IMR-90 (cell line): Measurements from ENCODE around the gene SNAPC4.

ENCODE experiments used
- BHLHE40 ChIP-seq: fragments of 150-350 bp; IDR thresholded peaks from 2 replicates; pipeline ENCODE4 v1.6.1; 2016; ENCODE audit warnings: mild to moderate bottlenecking, low read depth, low read length
- CTCF ChIP-seq: conservative IDR thresholded peaks from 2 replicates; pipeline ENCODE4 v1.5.1; 2012; ENCODE audit warnings: mild to moderate bottlenecking, low read depth, low read length, improper control_type of control experiment
- POLR2A ChIP-seq: IDR thresholded peaks from 2 replicates; pipeline ENCODE4 v1.6.1; 2012; ENCODE audit warnings: mild to moderate bottlenecking, low read depth, low read length
- SMC3 ChIP-seq: fragments of 150-350 bp; IDR thresholded peaks from 2 replicates; pipeline ENCODE4 v1.6.1; 2016; ENCODE audit warnings: low read depth, mild to moderate bottlenecking, antibody characterized with exemption, low read length, moderate library complexity

- no peak for TF ChIP-seq CTCF
- TF ChIP-seq POLR2A, result no peak
- no peak for TF ChIP-seq BHLHE40
- no peak for TF ChIP-seq SMC3
These were observed 34.0 kb upstream of the SNAPC4 start for GRCh38 chr9:136433849-136434579.
